Left ventricle myocardium inferior (tissue), 1 donor: ENCODE measurements around the gene MDFIC2. TPM values are rescaled to one million over a fixed set of nuclear protein-coding genes. Genes with fewer than 3 reads are reported as not detected.

Experiments
- DNase-seq: peaks from one replicate; pipeline ENCODE4 v3.0.0-alpha.2; 2020
- H3K27ac ChIP-seq: fragments of 200-600 bp; replicated peaks from 2 replicates; pipeline ENCODE4 v1.8.0; 2021
- H3K27me3 ChIP-seq: fragments of 200-600 bp; 2 replicates; pipeline ENCODE4 v1.8.0; 2021; ENCODE audit warnings: low read depth
- H3K36me3 ChIP-seq: fragments of 200-600 bp; 2 replicates; pipeline ENCODE4 v1.8.0; 2021
- H3K4me1 ChIP-seq: fragments of 200-600 bp; 2 replicates; pipeline ENCODE4 v1.8.0; 2021
- H3K4me3 ChIP-seq: fragments of 200-600 bp; 2 replicates; pipeline ENCODE4 v1.8.0; 2021; ENCODE audit warnings: mild to moderate bottlenecking, moderate library complexity
- H3K9me3 ChIP-seq: fragments of 200-600 bp; replicated peaks from 2 replicates; pipeline ENCODE4 v1.8.0; 2021
- intact Hi-C: fragments of 100-400 bp; cut with micrococcal nuclease; formaldehyde crosslinking; loops from one replicate; pipeline ENCODE4 v1.11.0; 2022
- total RNA-seq: library from RNA; stranded (reverse); fragmentation: NEBNext Ultra II Directional; extraction: Animal tissue kit (Norgen Biotek cat#: 25700); gene quantifications from one replicate; pipeline ENCODE4 v1.2.1, GENCODE V29; 2021
- TF ChIP-seq, protein P1 (sequence below): fragments of 200-600 bp; IDR thresholded peaks from 2 replicates; pipeline ENCODE4 v1.8.0; 2021; ENCODE audit warnings: antibody characterized with exemption, mild to moderate bottlenecking, borderline replicate concordance
- donor health status: DM: no; HTN: yes; CAD: no; lungs with severe emphysema.

The MDFIC2 gene
- total RNA-seq, 1 donor from 2014 or later, result not detected

DNA sequence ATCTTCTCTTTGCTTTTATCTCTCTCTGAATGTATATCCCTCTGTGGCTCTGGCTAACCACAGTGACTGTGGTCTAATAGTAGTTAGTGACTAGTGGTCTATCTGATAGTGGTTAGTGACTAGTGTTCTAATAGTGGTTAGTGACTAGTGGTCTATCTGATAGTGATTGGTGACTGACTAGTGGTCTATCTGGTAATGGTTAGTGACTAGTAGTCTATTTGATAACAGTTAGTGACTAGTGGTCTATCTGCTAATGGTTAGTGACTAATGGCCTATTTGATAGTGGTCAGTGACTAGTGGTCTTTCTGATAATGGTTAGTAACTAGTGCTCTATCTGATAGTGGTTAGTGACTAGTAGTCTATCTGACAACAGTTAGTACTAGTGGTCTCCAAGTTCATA lies 110.5 kb downstream of the MDFIC2 start:
- no peaks in the 10 kb centered on the region for H3K36me3 ChIP-seq
- no peak overlapping the region for H3K4me3 ChIP-seq
- H3K4me1 ChIP-seq, result no peaks in the 10 kb centered on the region
- H3K9me3 ChIP-seq, result no peaks in the 10 kb centered on the region
- intact Hi-C loops, result no loop called here
- TF ChIP-seq, protein P1, sequence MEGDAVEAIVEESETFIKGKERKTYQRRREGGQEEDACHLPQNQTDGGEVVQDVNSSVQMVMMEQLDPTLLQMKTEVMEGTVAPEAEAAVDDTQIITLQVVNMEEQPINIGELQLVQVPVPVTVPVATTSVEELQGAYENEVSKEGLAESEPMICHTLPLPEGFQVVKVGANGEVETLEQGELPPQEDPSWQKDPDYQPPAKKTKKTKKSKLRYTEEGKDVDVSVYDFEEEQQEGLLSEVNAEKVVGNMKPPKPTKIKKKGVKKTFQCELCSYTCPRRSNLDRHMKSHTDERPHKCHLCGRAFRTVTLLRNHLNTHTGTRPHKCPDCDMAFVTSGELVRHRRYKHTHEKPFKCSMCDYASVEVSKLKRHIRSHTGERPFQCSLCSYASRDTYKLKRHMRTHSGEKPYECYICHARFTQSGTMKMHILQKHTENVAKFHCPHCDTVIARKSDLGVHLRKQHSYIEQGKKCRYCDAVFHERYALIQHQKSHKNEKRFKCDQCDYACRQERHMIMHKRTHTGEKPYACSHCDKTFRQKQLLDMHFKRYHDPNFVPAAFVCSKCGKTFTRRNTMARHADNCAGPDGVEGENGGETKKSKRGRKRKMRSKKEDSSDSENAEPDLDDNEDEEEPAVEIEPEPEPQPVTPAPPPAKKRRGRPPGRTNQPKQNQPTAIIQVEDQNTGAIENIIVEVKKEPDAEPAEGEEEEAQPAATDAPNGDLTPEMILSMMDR, result no peak
- H3K27ac ChIP-seq, result no peak overlapping the region
- no peak for DNase-seq
- no peaks in the 10 kb centered on the region for H3K27me3 ChIP-seq

DNA sequence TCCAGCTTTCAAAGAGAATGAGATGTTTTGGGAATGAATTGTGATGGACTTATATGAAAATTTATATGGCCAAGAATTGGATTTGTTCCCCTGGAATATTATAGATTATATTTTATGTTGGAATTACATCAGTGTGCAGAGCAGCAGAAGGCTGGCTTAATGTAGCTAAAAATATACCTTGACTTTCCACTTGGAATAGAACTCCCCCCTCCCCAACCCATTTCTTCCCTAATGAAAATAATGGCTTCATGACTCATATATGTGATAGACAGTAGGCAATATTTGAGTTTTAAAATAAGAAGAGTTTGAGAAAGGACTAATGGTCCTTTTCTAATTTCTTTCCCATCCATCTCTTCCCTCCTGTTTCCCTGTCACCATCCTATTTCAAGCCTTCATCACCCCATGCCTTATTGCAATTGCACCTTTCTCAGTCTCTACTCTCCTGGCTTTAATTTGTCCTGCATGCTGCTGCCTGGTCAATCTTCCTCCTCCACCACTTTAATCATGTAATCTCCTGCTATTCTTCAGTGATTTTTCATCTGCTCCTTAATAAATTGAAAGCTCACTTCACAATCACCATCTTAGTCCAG lies 122.5 kb downstream of the MDFIC2 start:
- TF ChIP-seq, protein P1, result no peak
- no peak for DNase-seq
- H3K27ac ChIP-seq, result no peak overlapping the region
- no peaks in the 10 kb centered on the region for H3K9me3 ChIP-seq
- intact Hi-C loops, result no loop called here
- peaks cover 9% of the 10 kb centered on the region for H3K27me3 ChIP-seq
- H3K4me1 ChIP-seq, result no peaks in the 10 kb centered on the region
- H3K4me3 ChIP-seq, result no peak overlapping the region
- H3K36me3 ChIP-seq, result no peaks in the 10 kb centered on the region

DNA sequence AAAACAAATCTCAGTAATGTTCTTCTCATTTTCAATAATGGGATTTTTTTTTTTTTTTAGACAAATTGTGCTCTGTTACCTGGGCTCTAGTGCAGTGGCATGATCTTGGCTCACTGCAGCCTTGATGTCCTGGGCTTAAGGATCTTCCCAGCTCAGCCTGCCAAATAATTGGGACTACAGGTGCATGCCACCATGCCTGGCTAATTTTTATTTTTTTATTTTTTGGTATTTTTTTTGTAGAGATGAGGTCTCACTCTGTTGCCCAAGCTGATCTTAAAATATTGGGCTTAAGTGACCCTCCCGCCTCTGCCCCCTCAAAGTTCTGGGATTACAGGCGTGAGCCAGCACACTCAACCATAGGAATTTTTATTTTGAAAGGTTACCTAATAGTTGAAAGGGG lies 126.2 kb downstream of the MDFIC2 start:
- intact Hi-C loops, result no loop called here
- H3K9me3 ChIP-seq, result no peaks in the 10 kb centered on the region
- no peaks in the 10 kb centered on the region for H3K4me1 ChIP-seq
- no peak for DNase-seq
- peaks cover 37% of the 10 kb centered on the region for H3K27me3 ChIP-seq
- H3K4me3 ChIP-seq, result no peak overlapping the region
- TF ChIP-seq, protein P1, result no peak
- no peak overlapping the region for H3K27ac ChIP-seq
- no peaks in the 10 kb centered on the region for H3K36me3 ChIP-seq

DNA sequence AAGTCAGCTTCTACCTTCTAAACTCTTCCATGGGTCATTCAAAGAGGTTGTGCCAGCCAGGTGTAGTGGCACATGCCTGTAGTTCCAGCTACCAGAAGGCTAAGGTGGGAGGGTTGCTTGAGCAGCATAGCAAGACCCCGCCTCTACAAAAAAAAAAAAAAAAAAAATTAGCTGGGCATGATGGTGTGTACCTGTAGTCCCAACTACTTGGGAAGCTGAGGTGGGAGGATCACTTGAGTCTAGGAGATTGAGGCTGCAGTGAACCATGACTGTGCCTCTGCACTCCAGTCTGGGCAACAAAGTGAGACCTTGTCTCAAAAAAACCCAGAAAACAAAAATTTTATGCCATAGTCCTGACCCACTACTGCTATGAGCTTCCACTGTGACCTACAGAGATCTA lies 126.8 kb downstream of the MDFIC2 start:
- no peaks in the 10 kb centered on the region for H3K9me3 ChIP-seq
- intact Hi-C loops, result no loop called here
- no peak overlapping the region for H3K4me3 ChIP-seq
- TF ChIP-seq, protein P1, result no peak
- H3K4me1 ChIP-seq, result no peaks in the 10 kb centered on the region
- no peak overlapping the region for H3K27ac ChIP-seq
- H3K36me3 ChIP-seq, result no peaks in the 10 kb centered on the region
- no peak for DNase-seq
- H3K27me3 ChIP-seq, result peaks cover 37% of the 10 kb centered on the region

DNA sequence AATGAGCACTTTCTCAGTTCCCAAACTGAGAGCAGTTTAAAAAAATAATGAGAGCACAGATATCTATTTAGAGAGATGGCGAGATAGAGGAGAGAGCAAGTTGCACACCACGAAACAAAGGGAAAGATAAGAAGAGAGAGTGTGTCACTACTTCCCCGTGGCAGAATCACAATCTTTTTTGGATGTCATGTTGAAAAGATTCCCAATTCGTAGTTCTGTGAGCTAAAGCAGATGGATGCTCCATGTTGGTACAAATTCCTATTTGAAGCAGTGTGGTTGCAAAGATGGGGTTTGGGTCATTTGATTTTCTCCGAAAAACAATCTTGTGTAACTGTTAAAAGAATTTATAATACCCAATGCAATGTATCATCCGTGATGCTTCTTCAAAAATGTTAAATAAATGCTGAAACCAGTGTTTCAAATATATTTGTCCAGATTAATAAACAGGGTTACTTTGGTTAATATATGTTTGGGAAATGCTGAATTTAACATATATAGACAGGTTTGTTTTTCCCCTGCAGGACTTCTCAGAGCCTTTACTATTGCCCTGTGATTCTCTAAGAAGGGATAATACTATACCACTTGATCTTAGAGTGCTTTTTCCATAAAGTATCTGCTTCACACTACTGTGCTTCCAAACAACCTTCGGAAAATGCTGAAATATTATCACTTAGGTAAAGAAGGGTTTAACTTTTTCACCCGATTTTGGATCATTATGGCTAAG lies 128.5 kb downstream of the MDFIC2 start:
- Histone ChIP-seq H3K4me3 (no peak overlapping the region), H3K36me3 (no peaks in the 10 kb centered on the region), H3K9me3 (no peaks in the 10 kb centered on the region), H3K27ac (no peak overlapping the region), H3K4me1 (no peaks in the 10 kb centered on the region), H3K27me3 (peaks cover 37% of the 10 kb centered on the region)
- TF ChIP-seq, protein P1, result no peak
- no peak for DNase-seq
- intact Hi-C loops, result no loop called here
